Epithelial cell of esophagus (primary cell): Measurements from ENCODE around the gene DBN1.

ENCODE experiments used
- DNase-seq: peaks from one replicate; pipeline ENCODE4 v3.0.0; 2010; ENCODE audit warnings: low read depth
- H3K4me3 ChIP-seq: 2 replicates; pipeline ENCODE4 v1.5.1; 2011; ENCODE audit warnings: mild to moderate bottlenecking, low read length, control low read depth
- CTCF ChIP-seq: IDR thresholded peaks from 2 replicates; pipeline ENCODE4 v1.5.1; 2011; ENCODE audit warnings: low read depth, mild to moderate bottlenecking, low read length, control low read depth, inconsistent platforms; ENCODE audit not compliant: insufficient read depth; ENCODE audit errors: missing control alignments

DBN1 gene

GRCh38 chr5:177476531-177477233 is 3.2 kb upstream of the DBN1 start:
- no peak for DNase-seq
- H3K4me3 ChIP-seq = no peak overlapping the region
- no peak for TF ChIP-seq CTCF

GRCh38 chr5:177475563-177476427 is 2.4 kb upstream of the DBN1 start:
- no peak for DNase-seq
- H3K4me3 ChIP-seq = no peak overlapping the region
- TF ChIP-seq CTCF = no peak

GRCh38 chr5:177474846-177475562 is 1.6 kb upstream of the DBN1 start:
- DNase-seq = no peak
- TF ChIP-seq CTCF = no peak
- H3K4me3 ChIP-seq = no peak overlapping the region

GRCh38 chr5:177474002-177474476 is 605 bp upstream of the DBN1 start:
- no peak for DNase-seq
- H3K4me3 ChIP-seq = no peak overlapping the region
- no peak for TF ChIP-seq CTCF

- peak overlapping the region; percentile 63 for H3K4me3 ChIP-seq
- DNase-seq = no peak
- TF ChIP-seq CTCF = no peak
Observed at GRCh38 chr5:177472460-177473442, 683 bp downstream of the DBN1 start.
